Endodermal cell (in vitro differentiated cells): ENCODE data around the gene CEBPG. TPM values are rescaled to one million over a fixed set of nuclear protein-coding genes. Genes with fewer than 3 reads are reported as not detected.

ENCODE experiments used
- DNase-seq: peaks from one replicate; pipeline ENCODE4 v3.0.0-alpha.2; 2017
- H3K27ac ChIP-seq: 2 replicates; pipeline ENCODE4 v1.5.1; 2013; ENCODE audit warnings: mild to moderate bottlenecking, low read depth, low read length, moderate library complexity
- H3K27me3 ChIP-seq: 2 replicates; pipeline ENCODE4 v1.6.1; 2013; ENCODE audit warnings: mild to moderate bottlenecking, low read length, moderate library complexity; ENCODE audit not compliant: insufficient read depth, control insufficient read depth, poor library complexity, severe bottlenecking
- H3K36me3 ChIP-seq: 2 replicates; pipeline ENCODE4 v1.7.0; 2013; ENCODE audit warnings: mild to moderate bottlenecking, low read length, moderate library complexity; ENCODE audit not compliant: control insufficient read depth, insufficient read depth
- H3K4me1 ChIP-seq: one replicate; pipeline ENCODE4 v1.7.0; 2013; ENCODE audit warnings: low read length; ENCODE audit not compliant: control insufficient read depth, insufficient read depth
- H3K4me3 ChIP-seq: 2 replicates; pipeline ENCODE4 v1.5.1; 2013; ENCODE audit warnings: mild to moderate bottlenecking, low read length, moderate library complexity
- H3K9ac ChIP-seq: 2 replicates; pipeline ENCODE4 v1.6.1; 2013; ENCODE audit warnings: mild to moderate bottlenecking, low read length, moderate library complexity; ENCODE audit not compliant: poor library complexity, severe bottlenecking; ENCODE audit errors: extremely low read depth
- H3K9me3 ChIP-seq: 2 replicates; pipeline ENCODE4 v1.6.1; 2013; ENCODE audit warnings: mild to moderate bottlenecking, low read length, moderate library complexity; ENCODE audit not compliant: control insufficient read depth
- H3K27ac Mint-ChIP-seq: 2 replicates; pipeline ENCODE4 v1.8.0; 2020; ENCODE audit warnings: mixed read lengths
- H3K27me3 Mint-ChIP-seq: 2 replicates; pipeline ENCODE4 v1.8.0; 2021; ENCODE audit warnings: mild to moderate bottlenecking, mixed read lengths; ENCODE audit not compliant: insufficient read depth
- H3K36me3 Mint-ChIP-seq: 2 replicates; pipeline ENCODE4 v1.8.0; 2020; ENCODE audit warnings: low read depth, mixed read lengths
- H3K4me1 Mint-ChIP-seq: 2 replicates; pipeline ENCODE4 v1.8.0; 2020; ENCODE audit warnings: mixed read lengths
- H3K4me3 Mint-ChIP-seq: 2 replicates; pipeline ENCODE4 v1.8.0; 2020; ENCODE audit warnings: mild to moderate bottlenecking, moderate library complexity, mixed read lengths
- H3K9me3 Mint-ChIP-seq: 2 replicates; pipeline ENCODE4 v1.8.0; 2020; ENCODE audit warnings: mild to moderate bottlenecking, mixed read lengths
- WGBS, 2 experiments: methylation state at CpG; one replicate each; pipeline versions ENCODE4 v1.1.5 to v1.1.7; 2013; ENCODE audit warnings: missing lambda C conversion rate in 2 of 2, mixed read lengths in 1 of 2; ENCODE audit not compliant: insufficient coverage in 1 of 2, insufficient read length in 1 of 2; 5-methylcytosine and 5-hydroxymethylcytosine counted together
- total RNA-seq, 2 donors: library from RNA; stranded (reverse); fragmentation: NEBNext Ultra II Directional in 1 of 2; extraction: Animal tissue kit (Norgen Biotek cat#: 25700) in 1 of 2; gene quantifications; 2 replicates in 1 of 2; 3 replicates in 1 of 2; pipeline ENCODE4 v1.2.1, GENCODE V29; 2021
- TF ChIP-seq, protein P1 (sequence below): fragments of 200-600 bp; sonication (generic); conservative IDR thresholded peaks from 2 replicates; pipeline ENCODE4 v1.5.0; 2021; ENCODE audit warnings: antibody characterized with exemption, mild to moderate bottlenecking

Gene CEBPG
- total RNA-seq, 2 donors from 2014 or later: 31.9 to 33.8 TPM

DNA sequence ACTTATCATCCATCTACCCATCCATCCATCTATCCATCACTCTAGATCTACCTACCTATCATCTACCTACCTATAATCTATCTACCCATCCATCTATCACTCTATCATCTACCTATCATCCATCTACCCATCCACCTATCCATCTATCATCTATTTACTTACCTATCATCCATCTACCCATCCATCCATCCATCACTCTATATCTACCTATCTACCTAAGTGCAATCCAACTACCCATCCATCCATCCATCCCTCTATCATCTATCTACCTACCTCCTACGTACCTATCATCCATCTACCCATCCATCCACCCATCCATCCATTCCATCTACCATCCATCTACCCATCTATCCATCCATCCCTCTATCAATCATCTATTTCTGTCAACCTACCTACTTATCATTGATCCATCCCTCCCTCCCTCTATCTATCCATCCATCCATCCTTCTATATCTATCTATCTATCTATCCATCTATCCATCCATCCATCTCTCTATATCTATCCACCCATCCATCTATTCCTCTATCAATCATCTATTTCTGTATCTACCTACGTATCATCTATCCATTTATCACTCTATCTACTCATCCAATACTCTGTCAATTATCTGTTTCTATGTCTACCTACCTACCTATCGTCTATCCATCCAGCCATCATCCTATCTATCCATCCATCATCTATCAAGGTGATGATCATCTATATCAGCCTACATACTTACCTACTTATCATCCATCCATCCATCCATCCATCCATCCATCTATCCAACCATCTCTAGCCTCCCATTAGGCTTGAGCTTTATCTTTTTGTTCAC, 49.1 kb downstream of the CEBPG start:
- no peak overlapping the region for H3K4me3 Mint-ChIP-seq
- no peaks in the 10 kb centered on the region for H3K4me1 ChIP-seq

GRCh38 chr19:33424181-33424580, 50.7 kb downstream of the CEBPG start:
- 84 to 89% methylated on average over 6 to 8 of the region's 8 CpGs for WGBS, 2 experiments
- DNase-seq: no peak
- Mint-ChIP-seq H3K36me3 (peaks cover 8% of the 10 kb centered on the region), H3K4me3 (no peak overlapping the region), H3K27me3 (no peaks in the 10 kb centered on the region), H3K4me1 (peaks cover 1% of the 10 kb centered on the region), H3K9me3 (no peaks in the 10 kb centered on the region), H3K27ac (no peak overlapping the region)
- Histone ChIP-seq H3K27ac (no peak overlapping the region), H3K9me3 (no peaks in the 10 kb centered on the region), H3K9ac (no peak overlapping the region), H3K4me3 (no peak overlapping the region), H3K36me3 (no peaks in the 10 kb centered on the region), H3K4me1 (no peaks in the 10 kb centered on the region), H3K27me3 (no peaks in the 10 kb centered on the region)
- TF ChIP-seq, protein P1, sequence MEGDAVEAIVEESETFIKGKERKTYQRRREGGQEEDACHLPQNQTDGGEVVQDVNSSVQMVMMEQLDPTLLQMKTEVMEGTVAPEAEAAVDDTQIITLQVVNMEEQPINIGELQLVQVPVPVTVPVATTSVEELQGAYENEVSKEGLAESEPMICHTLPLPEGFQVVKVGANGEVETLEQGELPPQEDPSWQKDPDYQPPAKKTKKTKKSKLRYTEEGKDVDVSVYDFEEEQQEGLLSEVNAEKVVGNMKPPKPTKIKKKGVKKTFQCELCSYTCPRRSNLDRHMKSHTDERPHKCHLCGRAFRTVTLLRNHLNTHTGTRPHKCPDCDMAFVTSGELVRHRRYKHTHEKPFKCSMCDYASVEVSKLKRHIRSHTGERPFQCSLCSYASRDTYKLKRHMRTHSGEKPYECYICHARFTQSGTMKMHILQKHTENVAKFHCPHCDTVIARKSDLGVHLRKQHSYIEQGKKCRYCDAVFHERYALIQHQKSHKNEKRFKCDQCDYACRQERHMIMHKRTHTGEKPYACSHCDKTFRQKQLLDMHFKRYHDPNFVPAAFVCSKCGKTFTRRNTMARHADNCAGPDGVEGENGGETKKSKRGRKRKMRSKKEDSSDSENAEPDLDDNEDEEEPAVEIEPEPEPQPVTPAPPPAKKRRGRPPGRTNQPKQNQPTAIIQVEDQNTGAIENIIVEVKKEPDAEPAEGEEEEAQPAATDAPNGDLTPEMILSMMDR: no peak

More for the DNA sequence above, 49.1 kb downstream of the CEBPG start:
- Mint-ChIP-seq H3K9me3 (no peaks in the 10 kb centered on the region), H3K4me1 (peaks cover 1% of the 10 kb centered on the region), H3K27me3 (no peaks in the 10 kb centered on the region), H3K27ac (no peak overlapping the region), H3K36me3 (peaks cover 8% of the 10 kb centered on the region)
- H3K4me3 ChIP-seq: no peak overlapping the region
- no peaks in the 10 kb centered on the region for H3K36me3 ChIP-seq
- no peaks in the 10 kb centered on the region for H3K27me3 ChIP-seq
- WGBS, 2 experiments: 82 to 92% methylated on average over 3 of the region's 3 CpGs
- TF ChIP-seq, protein P1: no peak
- DNase-seq: no peak
- no peaks in the 10 kb centered on the region for H3K9me3 ChIP-seq
- no peak overlapping the region for H3K9ac ChIP-seq
- no peak overlapping the region for H3K27ac ChIP-seq

DNA sequence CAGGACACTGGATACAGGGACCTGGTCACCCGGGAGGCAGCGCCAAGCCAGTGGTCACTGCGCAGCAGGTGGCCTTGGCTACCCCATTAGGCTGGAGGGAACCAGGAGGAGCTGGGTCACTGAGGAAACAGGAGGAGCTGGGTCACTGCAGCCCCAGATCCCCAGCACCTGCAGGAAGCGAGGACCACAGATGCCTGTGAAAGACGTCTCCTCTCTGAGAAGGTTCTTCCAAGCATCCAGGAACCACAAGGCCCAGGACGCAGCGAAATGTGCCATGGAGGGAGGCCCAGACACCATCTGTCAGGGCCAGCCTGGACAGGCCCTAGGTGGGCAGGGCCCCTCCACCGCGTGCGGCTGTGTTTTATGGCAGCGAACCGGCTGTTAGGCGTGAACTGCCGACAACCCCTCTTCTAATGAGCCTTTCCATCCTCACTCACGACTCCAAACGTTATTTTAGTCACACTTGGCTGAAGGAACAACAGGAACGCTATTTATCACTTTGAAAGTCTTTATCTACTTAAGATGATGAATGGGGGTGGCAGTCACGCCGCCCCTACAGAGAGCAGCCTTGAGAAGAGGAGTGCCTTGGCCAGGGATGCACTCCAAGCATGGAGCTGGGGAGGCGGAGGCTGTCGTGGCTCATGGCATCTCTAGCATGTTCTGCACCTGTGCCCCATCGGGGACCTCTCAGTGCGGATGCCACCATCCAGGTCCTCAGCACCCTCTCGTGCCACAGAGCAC, 53.3 kb downstream of the CEBPG start:
- Histone ChIP-seq H3K9ac (no peak overlapping the region), H3K27ac (no peak overlapping the region)
- no peak for DNase-seq

More for the DNA sequence above, 53.3 kb downstream of the CEBPG start:
- 92 to 100% methylated on average over 13 to 24 of the region's 24 CpGs for WGBS, 2 experiments
- H3K27ac Mint-ChIP-seq: no peak overlapping the region
- no peaks in the 10 kb centered on the region for H3K9me3 Mint-ChIP-seq
- H3K36me3 ChIP-seq: no peaks in the 10 kb centered on the region
- H3K4me3 ChIP-seq: no peak overlapping the region
- peaks cover 8% of the 10 kb centered on the region for H3K36me3 Mint-ChIP-seq
- H3K27me3 Mint-ChIP-seq: no peaks in the 10 kb centered on the region
- H3K27me3 ChIP-seq: no peaks in the 10 kb centered on the region
- no peaks in the 10 kb centered on the region for H3K4me1 ChIP-seq
- TF ChIP-seq, protein P1: no peak
- H3K9me3 ChIP-seq: no peaks in the 10 kb centered on the region
- H3K4me1 Mint-ChIP-seq: peaks cover 1% of the 10 kb centered on the region
- no peak overlapping the region for H3K4me3 Mint-ChIP-seq
